ENCODE results near the gene ATF7. TPM values are rescaled to one million over a fixed set of nuclear protein-coding genes. Genes with fewer than 3 reads are reported as not detected.

Gene ATF7
- total and polyA plus RNA-seq, 2 experiments from 2014 or later: 9.1 to 13.8 TPM

DNA sequence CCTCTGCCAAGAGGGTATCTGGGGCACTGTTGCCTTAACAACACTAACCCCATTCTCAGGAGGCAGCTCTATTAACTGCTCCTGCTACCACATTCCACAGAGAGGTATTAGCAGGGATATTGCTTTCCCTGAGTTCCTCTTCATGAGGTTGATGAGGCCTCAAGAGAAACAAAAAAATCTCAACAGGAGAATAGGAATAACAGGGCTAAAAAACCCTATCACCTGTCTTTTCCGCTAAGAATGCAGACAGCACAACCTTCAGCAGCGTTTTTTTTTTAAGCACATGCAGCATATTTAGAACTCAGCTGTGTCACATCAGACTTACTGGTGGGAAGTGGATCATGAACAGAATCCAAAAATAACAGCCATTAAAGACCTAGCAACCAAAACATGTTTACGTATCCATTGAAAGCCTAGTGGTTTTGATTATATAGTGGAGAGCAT is 29.2 kb downstream of the ATF7 start:
- H3K9me3 ChIP-seq (ENCODE audit: low read depth): no peaks in the 10 kb centered on the region
- peak overlapping the region; percentile 45 for H3K27ac ChIP-seq
- peak; percentile 14 to 68 for DNase-seq (ENCODE audit: low read depth in 1 of 2, low spot score in 1 of 2)
- TF ChIP-seq, protein P1, sequence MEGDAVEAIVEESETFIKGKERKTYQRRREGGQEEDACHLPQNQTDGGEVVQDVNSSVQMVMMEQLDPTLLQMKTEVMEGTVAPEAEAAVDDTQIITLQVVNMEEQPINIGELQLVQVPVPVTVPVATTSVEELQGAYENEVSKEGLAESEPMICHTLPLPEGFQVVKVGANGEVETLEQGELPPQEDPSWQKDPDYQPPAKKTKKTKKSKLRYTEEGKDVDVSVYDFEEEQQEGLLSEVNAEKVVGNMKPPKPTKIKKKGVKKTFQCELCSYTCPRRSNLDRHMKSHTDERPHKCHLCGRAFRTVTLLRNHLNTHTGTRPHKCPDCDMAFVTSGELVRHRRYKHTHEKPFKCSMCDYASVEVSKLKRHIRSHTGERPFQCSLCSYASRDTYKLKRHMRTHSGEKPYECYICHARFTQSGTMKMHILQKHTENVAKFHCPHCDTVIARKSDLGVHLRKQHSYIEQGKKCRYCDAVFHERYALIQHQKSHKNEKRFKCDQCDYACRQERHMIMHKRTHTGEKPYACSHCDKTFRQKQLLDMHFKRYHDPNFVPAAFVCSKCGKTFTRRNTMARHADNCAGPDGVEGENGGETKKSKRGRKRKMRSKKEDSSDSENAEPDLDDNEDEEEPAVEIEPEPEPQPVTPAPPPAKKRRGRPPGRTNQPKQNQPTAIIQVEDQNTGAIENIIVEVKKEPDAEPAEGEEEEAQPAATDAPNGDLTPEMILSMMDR (IDR thresholded peaks at IDR 0.05; ENCODE audit: low read depth, low read length): no peak
- no peaks in the 10 kb centered on the region for H3K27me3 ChIP-seq
- no peak overlapping the region for H3K4me3 ChIP-seq
- H3K4me1 ChIP-seq (ENCODE audit: low read depth): peaks cover 23% of the 10 kb centered on the region
- no peaks in the 10 kb centered on the region for H3K36me3 ChIP-seq

DNA sequence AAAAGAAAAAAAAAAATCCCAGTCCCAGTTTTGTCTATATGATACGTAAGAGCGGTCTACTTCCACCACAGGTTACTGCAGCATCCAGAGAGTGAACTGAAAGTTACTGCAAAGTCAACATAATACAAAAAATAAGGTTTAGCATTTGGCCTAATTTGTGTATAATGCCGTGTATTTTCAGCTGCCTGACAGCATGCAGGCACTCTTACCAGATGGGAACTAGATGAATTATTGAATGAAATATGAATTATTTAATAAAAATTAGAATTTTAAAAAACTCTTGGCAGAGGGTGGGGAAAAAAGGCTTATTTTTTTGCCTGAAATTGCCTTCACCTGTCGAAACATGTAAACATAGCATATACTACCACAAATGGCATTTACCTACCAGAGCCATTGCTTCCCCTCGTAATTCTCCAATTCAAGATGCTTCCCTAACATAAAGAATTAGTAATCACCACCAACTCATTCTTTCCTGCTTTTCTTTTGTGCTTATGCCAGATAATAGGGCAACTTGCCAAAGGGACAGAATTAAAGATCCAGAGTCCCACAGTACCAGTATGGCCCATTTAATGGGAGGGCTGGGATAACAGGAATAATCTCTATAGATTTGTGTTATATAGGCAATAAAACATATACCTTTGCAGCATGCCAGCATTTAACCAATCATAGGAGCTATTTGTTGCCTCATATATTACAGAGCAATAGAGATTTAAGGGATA is 31.1 kb downstream of the ATF7 start:
- peaks cover 32% of the 10 kb centered on the region for H3K4me1 ChIP-seq (ENCODE audit: low read depth)
- H3K36me3 ChIP-seq: no peaks in the 10 kb centered on the region
- H3K27ac ChIP-seq: no peak overlapping the region
- TF ChIP-seq, protein P1 (IDR thresholded peaks at IDR 0.05; ENCODE audit: low read depth, low read length): no peak
- H3K4me3 ChIP-seq: no peak overlapping the region
- no peak for DNase-seq (ENCODE audit: low read depth in 1 of 2, low spot score in 1 of 2)
- no peaks in the 10 kb centered on the region for H3K27me3 ChIP-seq
- no peaks in the 10 kb centered on the region for H3K9me3 ChIP-seq (ENCODE audit: low read depth)

DNA sequence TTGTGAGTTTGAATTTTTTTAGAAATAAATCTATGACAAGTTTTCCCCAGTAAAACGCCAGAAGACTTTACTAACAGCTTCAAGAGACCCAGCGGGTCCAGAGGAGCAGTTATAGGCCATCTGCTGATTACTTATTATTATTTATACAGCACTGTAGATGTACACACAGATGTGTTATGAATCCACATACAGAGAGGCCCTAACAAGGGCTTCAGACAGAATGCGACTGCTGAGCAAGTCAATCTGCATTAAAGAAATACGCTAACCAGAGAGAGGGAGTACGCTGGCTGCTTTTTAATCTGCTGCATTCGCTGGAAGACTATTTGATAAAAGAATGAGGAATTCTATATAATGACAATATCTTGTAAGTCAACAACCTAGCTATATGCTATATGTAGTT is 32.5 kb downstream of the ATF7 start:
- no peak overlapping the region for H3K4me3 ChIP-seq
- no peaks in the 10 kb centered on the region for H3K9me3 ChIP-seq (ENCODE audit: low read depth)
- no peaks in the 10 kb centered on the region for H3K27me3 ChIP-seq
- TF ChIP-seq, protein P1 (IDR thresholded peaks at IDR 0.05; ENCODE audit: low read depth, low read length): no peak
- peak overlapping the region; percentile 3 for H3K27ac ChIP-seq
- DNase-seq (ENCODE audit: low read depth in 1 of 2, low spot score in 1 of 2): no peak
- H3K36me3 ChIP-seq: no peaks in the 10 kb centered on the region
- peaks cover 32% of the 10 kb centered on the region for H3K4me1 ChIP-seq (ENCODE audit: low read depth)

DNA sequence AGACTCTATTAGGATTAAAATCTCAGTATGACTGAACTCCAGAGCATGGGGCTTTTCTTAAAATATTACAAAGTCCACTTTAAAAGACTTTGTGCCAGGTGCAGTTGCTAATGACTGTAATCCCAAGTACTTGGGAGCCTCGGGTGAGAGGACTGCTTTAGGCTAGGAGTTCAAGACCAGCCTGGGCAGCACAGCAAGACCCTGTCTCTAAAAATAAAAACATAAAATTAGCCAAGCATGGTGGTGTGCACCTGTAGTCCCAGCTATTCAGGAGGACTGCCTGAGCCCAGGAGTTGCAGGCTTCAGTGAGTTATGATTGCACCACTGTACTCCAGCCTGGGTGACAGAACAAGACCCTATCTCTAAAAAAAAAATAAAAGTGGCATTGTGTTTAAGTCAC is 33.2 kb downstream of the ATF7 start:
- Histone ChIP-seq H3K4me1 (ENCODE audit: low read depth) (peaks cover 32% of the 10 kb centered on the region), H3K27ac (peak overlapping the region; percentile 87)

DNA sequence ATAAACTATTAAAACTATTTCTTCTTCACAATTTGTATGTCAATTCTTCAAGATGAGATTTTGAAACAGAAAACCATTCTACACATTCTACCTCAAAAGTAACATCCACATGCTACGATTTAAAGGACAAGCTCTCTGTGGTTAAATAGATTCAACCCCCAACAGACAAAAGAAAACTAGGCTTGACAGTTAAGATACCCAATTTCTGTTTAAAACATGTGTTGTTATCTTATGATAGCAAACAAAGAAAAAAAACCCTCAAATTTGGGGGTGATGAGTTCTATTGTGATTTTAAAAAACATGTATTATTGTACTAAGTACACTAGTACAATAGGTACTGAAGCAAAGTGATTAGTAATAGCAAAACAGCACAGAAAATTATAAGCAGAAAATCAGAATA is 33.8 kb downstream of the ATF7 start:
- no peaks in the 10 kb centered on the region for H3K27me3 ChIP-seq
- DNase-seq (ENCODE audit: low read depth in 1 of 2, low spot score in 1 of 2): no peak
- H3K36me3 ChIP-seq: no peaks in the 10 kb centered on the region
- peak overlapping the region; percentile 87 for H3K27ac ChIP-seq
- TF ChIP-seq, protein P1 (IDR thresholded peaks at IDR 0.05; ENCODE audit: low read depth, low read length): no peak
- H3K4me3 ChIP-seq: no peak overlapping the region
- H3K4me1 ChIP-seq (ENCODE audit: low read depth): peaks cover 32% of the 10 kb centered on the region
- no peaks in the 10 kb centered on the region for H3K9me3 ChIP-seq (ENCODE audit: low read depth)

More for the DNA sequence above, 33.2 kb downstream of the ATF7 start:
- H3K4me3 ChIP-seq: no peak overlapping the region
- no peak for DNase-seq (ENCODE audit: low read depth in 1 of 2, low spot score in 1 of 2)
- H3K9me3 ChIP-seq (ENCODE audit: low read depth): no peaks in the 10 kb centered on the region
- H3K27me3 ChIP-seq: no peaks in the 10 kb centered on the region
- TF ChIP-seq, protein P1 (IDR thresholded peaks at IDR 0.05; ENCODE audit: low read depth, low read length): no peak
- H3K36me3 ChIP-seq: no peaks in the 10 kb centered on the region
